MM.1S (cell line): ENCODE results near the gene MAL.

ENCODE experiments used
- DNase-seq: peaks from one replicate; pipeline ENCODE4 v3.0.0-alpha.2; 2015
- H2AFZ ChIP-seq: fragments of 300-600 bp; sonication (generic); 2 replicates; pipeline ENCODE4 v1.6.0; 2016; ENCODE audit warnings: antibody characterized with exemption, low read length
- H3F3A ChIP-seq: fragments of 300-600 bp; sonication (generic); 2 replicates; pipeline ENCODE4 v1.6.1; 2016; ENCODE audit warnings: mild to moderate bottlenecking, antibody characterized with exemption, low read length, moderate library complexity, mixed read lengths; ENCODE audit not compliant: insufficient read depth
- H3K27ac ChIP-seq: fragments of 300-600 bp; sonication (generic); 2 replicates; pipeline ENCODE4 v1.5.1; 2016; ENCODE audit warnings: mild to moderate bottlenecking, low read length
- H3K27me3 ChIP-seq: fragments of 300-600 bp; sonication (generic); replicated peaks from 2 replicates; pipeline ENCODE4 v1.6.0; 2016; ENCODE audit warnings: low read length; ENCODE audit not compliant: insufficient read depth
- H3K36me3 ChIP-seq: fragments of 300-600 bp; sonication (generic); replicated peaks from 2 replicates; pipeline ENCODE4 v1.6.1; 2016; ENCODE audit warnings: mild to moderate bottlenecking, low read length, mixed read lengths; ENCODE audit not compliant: insufficient read depth
- H3K4me1 ChIP-seq: fragments of 300-600 bp; sonication (generic); 2 replicates; pipeline ENCODE4 v1.6.1; 2016; ENCODE audit warnings: low read length, mixed read lengths
- H3K4me2 ChIP-seq: fragments of 300-600 bp; sonication (generic); 2 replicates; pipeline ENCODE4 v1.6.0; 2016; ENCODE audit warnings: low read depth, low read length
- H3K4me3 ChIP-seq: fragments of 300-600 bp; sonication (generic); 2 replicates; pipeline ENCODE4 v1.5.1; 2016; ENCODE audit warnings: low read length, mixed read lengths
- H3K79me2 ChIP-seq: fragments of 300-600 bp; sonication (generic); 2 replicates; pipeline ENCODE4 v1.6.1; 2016; ENCODE audit warnings: mixed run types, low read length, mixed read lengths
- H3K9ac ChIP-seq: fragments of 300-600 bp; sonication (generic); 2 replicates; pipeline ENCODE4 v1.6.1; 2016; ENCODE audit warnings: low read length, mixed read lengths
- H3K9me2 ChIP-seq: fragments of 300-600 bp; sonication (generic); replicated peaks from 2 replicates; pipeline ENCODE4 v1.6.1; 2016; ENCODE audit warnings: mild to moderate bottlenecking, low read length, mixed read lengths; ENCODE audit not compliant: insufficient read depth
- H3K9me3 ChIP-seq: fragments of 300-600 bp; sonication (generic); replicated peaks from 2 replicates; pipeline ENCODE4 v1.6.1; 2016; ENCODE audit warnings: mild to moderate bottlenecking, low read length, mixed read lengths; ENCODE audit not compliant: insufficient read depth
- H4K20me1 ChIP-seq: fragments of 300-600 bp; sonication (generic); 2 replicates; pipeline ENCODE4 v1.6.1; 2016; ENCODE audit warnings: mild to moderate bottlenecking, low read length, moderate library complexity, mixed read lengths; ENCODE audit not compliant: insufficient read depth
- EZH2 ChIP-seq: fragments of 300-600 bp; sonication (generic); optimal IDR thresholded peaks from 2 replicates; pipeline ENCODE3; 2017; ENCODE audit warnings: low read depth, mild to moderate bottlenecking, antibody characterized with exemption, low read length, mixed read lengths
- EZH2phosphoT487 ChIP-seq: fragments of 300-600 bp; sonication (generic); IDR thresholded peaks from 2 replicates; pipeline ENCODE4 v1.6.1; 2018; ENCODE audit warnings: antibody characterized with exemption, low read length
- TF ChIP-seq, protein P1 (sequence below): fragments of 300-600 bp; sonication (generic); IDR thresholded peaks from 2 replicates; pipeline ENCODE4 v1.5.1; 2016; ENCODE audit warnings: antibody characterized with exemption, low read length, mixed read lengths

Gene MAL

DNA sequence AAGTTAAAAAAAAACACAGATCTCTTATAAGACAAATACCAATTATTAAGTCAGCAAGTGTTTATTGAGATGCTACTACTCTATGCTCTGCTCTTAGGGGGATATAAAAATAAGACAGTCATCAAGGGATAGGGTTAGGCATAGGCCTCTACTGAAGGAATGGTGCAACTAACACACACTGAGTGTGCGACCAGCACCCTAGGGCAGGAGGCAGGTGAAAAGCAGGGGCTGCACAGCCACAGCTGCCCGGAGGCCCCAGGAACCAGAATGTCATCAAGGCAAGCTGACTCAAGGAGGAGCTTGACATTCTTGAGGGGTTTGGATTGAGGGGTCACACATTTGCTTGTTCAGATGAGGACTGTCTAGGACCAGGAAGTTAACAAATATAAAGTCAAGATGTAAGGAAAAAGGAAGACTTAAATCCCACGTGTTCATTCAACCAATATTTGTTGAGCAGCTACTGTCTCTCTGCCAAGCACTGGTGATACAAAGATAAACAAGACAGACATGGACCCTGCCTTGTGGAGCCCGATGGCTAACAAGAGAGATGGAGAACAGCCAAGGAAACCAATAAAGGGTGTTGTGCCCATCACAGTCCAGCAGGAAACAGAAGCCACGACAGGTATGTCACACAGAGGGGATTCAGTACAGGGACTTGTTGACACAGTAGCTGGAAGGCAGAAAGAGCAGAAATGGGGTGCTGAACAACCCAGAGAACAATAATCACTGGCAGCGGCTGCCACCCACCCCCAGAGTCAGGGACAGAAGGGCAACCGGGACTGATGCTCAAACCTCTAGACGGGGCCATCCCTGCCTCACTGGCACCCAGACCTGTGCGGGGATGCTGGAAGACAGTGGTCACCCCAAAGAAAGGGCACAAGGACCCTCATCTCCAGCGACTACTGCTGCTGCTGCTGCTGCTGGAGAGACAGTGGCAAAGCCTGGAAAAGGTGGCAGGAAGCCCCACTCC is 45.8 kb upstream of the MAL start:
- Histone ChIP-seq H3K9me2 (no peaks in the 10 kb centered on the region), H3K27me3 (no peaks in the 10 kb centered on the region), H3F3A (no peaks in the 10 kb centered on the region), H3K79me2 (no peaks in the 10 kb centered on the region), H3K36me3 (no peaks in the 10 kb centered on the region), H2AFZ (no peak overlapping the region), H4K20me1 (no peaks in the 10 kb centered on the region), H3K9ac (no peak overlapping the region), H3K4me3 (no peak overlapping the region), H3K27ac (no peak overlapping the region), H3K4me1 (no peaks in the 10 kb centered on the region), H3K4me2 (no peak overlapping the region), H3K9me3 (no peaks in the 10 kb centered on the region)
- TF ChIP-seq, protein P1, sequence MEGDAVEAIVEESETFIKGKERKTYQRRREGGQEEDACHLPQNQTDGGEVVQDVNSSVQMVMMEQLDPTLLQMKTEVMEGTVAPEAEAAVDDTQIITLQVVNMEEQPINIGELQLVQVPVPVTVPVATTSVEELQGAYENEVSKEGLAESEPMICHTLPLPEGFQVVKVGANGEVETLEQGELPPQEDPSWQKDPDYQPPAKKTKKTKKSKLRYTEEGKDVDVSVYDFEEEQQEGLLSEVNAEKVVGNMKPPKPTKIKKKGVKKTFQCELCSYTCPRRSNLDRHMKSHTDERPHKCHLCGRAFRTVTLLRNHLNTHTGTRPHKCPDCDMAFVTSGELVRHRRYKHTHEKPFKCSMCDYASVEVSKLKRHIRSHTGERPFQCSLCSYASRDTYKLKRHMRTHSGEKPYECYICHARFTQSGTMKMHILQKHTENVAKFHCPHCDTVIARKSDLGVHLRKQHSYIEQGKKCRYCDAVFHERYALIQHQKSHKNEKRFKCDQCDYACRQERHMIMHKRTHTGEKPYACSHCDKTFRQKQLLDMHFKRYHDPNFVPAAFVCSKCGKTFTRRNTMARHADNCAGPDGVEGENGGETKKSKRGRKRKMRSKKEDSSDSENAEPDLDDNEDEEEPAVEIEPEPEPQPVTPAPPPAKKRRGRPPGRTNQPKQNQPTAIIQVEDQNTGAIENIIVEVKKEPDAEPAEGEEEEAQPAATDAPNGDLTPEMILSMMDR: no peak
- no peak for TF ChIP-seq EZH2phosphoT487
- no peak for DNase-seq

DNA sequence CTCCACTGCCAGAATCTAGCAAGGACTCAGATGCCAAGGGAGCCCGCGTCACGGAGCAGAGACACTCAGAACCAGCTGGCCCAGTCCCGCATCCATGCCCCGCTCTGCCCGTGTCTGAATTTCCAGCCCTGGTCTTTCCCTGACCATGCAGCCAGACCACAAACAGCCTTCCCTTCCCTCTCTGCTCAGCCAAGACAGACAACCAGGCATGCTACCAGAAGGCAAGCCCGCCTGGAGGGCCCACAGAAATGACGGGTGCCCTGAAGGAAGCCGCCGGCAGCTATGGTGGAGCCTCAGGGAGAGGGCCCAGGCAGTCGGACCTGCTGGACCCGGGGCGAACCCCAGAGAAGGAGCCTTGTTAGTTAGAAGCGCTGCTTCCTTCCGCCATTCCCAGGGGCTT is 45.1 kb upstream of the MAL start:
- H3K27ac ChIP-seq: no peak overlapping the region
- H3K4me2 ChIP-seq: no peak overlapping the region
- no peak overlapping the region for H2AFZ ChIP-seq
- TF ChIP-seq, protein P1: no peak
- TF ChIP-seq EZH2phosphoT487 (no peak), EZH2 (no peak)
- H3K36me3 ChIP-seq: no peaks in the 10 kb centered on the region
- H3K4me3 ChIP-seq: no peak overlapping the region
- no peak for DNase-seq
- no peaks in the 10 kb centered on the region for H3K9me3 ChIP-seq
- no peaks in the 10 kb centered on the region for H3K4me1 ChIP-seq
- no peaks in the 10 kb centered on the region for H3K9me2 ChIP-seq
- H3K9ac ChIP-seq: no peak overlapping the region
- H3F3A ChIP-seq: no peaks in the 10 kb centered on the region
- no peaks in the 10 kb centered on the region for H3K79me2 ChIP-seq
- no peaks in the 10 kb centered on the region for H3K27me3 ChIP-seq
- no peaks in the 10 kb centered on the region for H4K20me1 ChIP-seq

DNA sequence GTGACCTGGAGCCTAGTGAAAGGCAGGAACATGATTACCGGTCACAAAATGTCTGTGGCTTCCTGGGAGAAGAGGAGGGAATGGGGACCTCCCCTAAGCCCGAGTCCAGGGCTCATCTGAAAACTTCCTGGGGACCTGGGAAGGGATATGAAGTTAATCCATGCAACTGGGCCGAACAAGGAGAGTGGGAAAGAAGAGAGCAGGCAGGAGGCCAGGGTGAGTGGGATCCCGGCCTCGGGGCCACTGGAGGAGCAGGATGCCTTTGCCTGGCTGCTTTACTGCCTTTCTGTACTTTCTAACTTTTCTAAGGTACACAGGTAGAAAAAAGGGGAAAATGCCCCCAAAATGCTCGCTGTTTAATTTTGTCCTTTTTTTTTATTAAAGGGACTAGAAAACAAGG is 43.4 kb upstream of the MAL start:
- no peak overlapping the region for H3K4me3 ChIP-seq

More for the DNA sequence above, 43.4 kb upstream of the MAL start:
- no peaks in the 10 kb centered on the region for H3K4me1 ChIP-seq
- no peak overlapping the region for H3K9ac ChIP-seq
- H3F3A ChIP-seq: no peaks in the 10 kb centered on the region
- no peaks in the 10 kb centered on the region for H4K20me1 ChIP-seq
- no peaks in the 10 kb centered on the region for H3K36me3 ChIP-seq
- no peak overlapping the region for H3K4me2 ChIP-seq
- H2AFZ ChIP-seq: no peak overlapping the region
- H3K27me3 ChIP-seq: no peaks in the 10 kb centered on the region
- H3K9me2 ChIP-seq: no peaks in the 10 kb centered on the region
- no peaks in the 10 kb centered on the region for H3K79me2 ChIP-seq
- DNase-seq: no peak
- TF ChIP-seq EZH2 (no peak), EZH2phosphoT487 (no peak)
- TF ChIP-seq, protein P1: no peak
- no peaks in the 10 kb centered on the region for H3K9me3 ChIP-seq
- no peak overlapping the region for H3K27ac ChIP-seq
